ENCODE results near the gene PRELID1. TPM values are rescaled to one million over a fixed set of nuclear protein-coding genes. Genes with fewer than 3 reads are reported as not detected.
A peak's percentile ranks its signal among the peaks of the same experiment; 100 is the strongest.
"Not testable (repeated sequence)": the region's sequence is repeated elsewhere in the genome, so short reads cannot be mapped to it uniquely, and the experiment has no call there.

PRELID1 gene
- 88.2 TPM for total RNA-seq (ENCODE audit: unreplicated experiment)
- long read RNA-seq, transcript PRELID1-201 (5 exons, 1,261 nt): major isoform, 118 of 122 reads
- long read RNA-seq, partial matches to known transcripts: 0 of 122 reads
- long read RNA-seq, other reads (novel, unspliced or antisense): 1 of 122 reads

- peak; percentile 34 for TF ChIP-seq CTCF (IDR thresholded peaks at IDR 0.05; ENCODE audit: partially characterized antibody, unreplicated experiment)
- H3K27me3 Mint-ChIP-seq (ENCODE audit: unreplicated experiment): peaks cover 26% of the 10 kb centered on the region
- H3K4me1 Mint-ChIP-seq (ENCODE audit: low read depth, unreplicated experiment): peaks cover 20% of the 10 kb centered on the region
- H3K36me3 Mint-ChIP-seq (ENCODE audit: unreplicated experiment): no peaks in the 10 kb centered on the region
- H3K4me3 Mint-ChIP-seq (ENCODE audit: unreplicated experiment): peak within 1 kb of the TSS; percentile 97
- peaks cover 9% of the 10 kb centered on the region for H3K9me3 Mint-ChIP-seq (ENCODE audit: unreplicated experiment)
- DNase-seq: peak; percentile 97
- H3K27ac Mint-ChIP-seq (ENCODE audit: unreplicated experiment): peak within 1 kb of the TSS; percentile 90
Measured at GRCh38 chr5:177303121-177303924, at the start of gene PRELID1, which contains the start of gene RAB24. Gene PRELID1 (plus strand): TSS chr5:177303799. CDS start chr5:177303986, 187 bp downstream. Gene RAB24 (minus strand): TSS chr5:177303719. CDS start chr5:177303288, 431 bp downstream.

- H3K27me3 Mint-ChIP-seq (ENCODE audit: unreplicated experiment): peaks cover 3% of the 10 kb centered on the region
- peaks cover 3% of the 10 kb centered on the region for H3K9me3 Mint-ChIP-seq (ENCODE audit: unreplicated experiment)
- no peak overlapping the region for H3K4me3 Mint-ChIP-seq (ENCODE audit: unreplicated experiment)
- no peak overlapping the region for H3K27ac Mint-ChIP-seq (ENCODE audit: unreplicated experiment)
- H3K4me1 Mint-ChIP-seq (ENCODE audit: low read depth, unreplicated experiment): no peaks in the 10 kb centered on the region
- H3K36me3 Mint-ChIP-seq (ENCODE audit: unreplicated experiment): peaks cover 6% of the 10 kb centered on the region
- no peak for TF ChIP-seq CTCF (IDR thresholded peaks at IDR 0.05; ENCODE audit: partially characterized antibody, unreplicated experiment)
- no peak for DNase-seq
Measured at GRCh38 chr5:177256296-177256695, 47.3 kb upstream of the PRELID1 start.

- not testable (repeated sequence) for DNase-seq; H3K4me1 Mint-ChIP-seq (ENCODE audit: low read depth, unreplicated experiment); H3K27me3 Mint-ChIP-seq (ENCODE audit: unreplicated experiment); H3K4me3 Mint-ChIP-seq (ENCODE audit: unreplicated experiment); H3K27ac Mint-ChIP-seq (ENCODE audit: unreplicated experiment); H3K36me3 Mint-ChIP-seq (ENCODE audit: unreplicated experiment); H3K9me3 Mint-ChIP-seq (ENCODE audit: unreplicated experiment)
Measured at GRCh38 chr5:177258711-177259110, 44.9 kb upstream of the PRELID1 start.

GRCh38 chr5:177260961-177261360, 42.6 kb upstream of the PRELID1 start:
- Mint-ChIP-seq H3K4me1 (ENCODE audit: low read depth, unreplicated experiment) (no peaks in the 10 kb centered on the region), H3K9me3 (ENCODE audit: unreplicated experiment) (peaks cover 1% of the 10 kb centered on the region), H3K27ac (ENCODE audit: unreplicated experiment) (no peak overlapping the region), H3K36me3 (ENCODE audit: unreplicated experiment) (no peaks in the 10 kb centered on the region), H3K27me3 (ENCODE audit: unreplicated experiment) (peaks cover 4% of the 10 kb centered on the region), H3K4me3 (ENCODE audit: unreplicated experiment) (no peak overlapping the region)
- DNase-seq: no peak
- no peak for TF ChIP-seq CTCF (IDR thresholded peaks at IDR 0.05; ENCODE audit: partially characterized antibody, unreplicated experiment)

- Mint-ChIP-seq H3K9me3 (ENCODE audit: unreplicated experiment) (peaks cover 1% of the 10 kb centered on the region), H3K4me3 (ENCODE audit: unreplicated experiment) (no peak overlapping the region), H3K4me1 (ENCODE audit: low read depth, unreplicated experiment) (no peaks in the 10 kb centered on the region), H3K27me3 (ENCODE audit: unreplicated experiment) (peaks cover 5% of the 10 kb centered on the region), H3K27ac (ENCODE audit: unreplicated experiment) (no peak overlapping the region), H3K36me3 (ENCODE audit: unreplicated experiment) (no peaks in the 10 kb centered on the region)
- TF ChIP-seq CTCF (IDR thresholded peaks at IDR 0.05; ENCODE audit: partially characterized antibody, unreplicated experiment): no peak
- DNase-seq: no peak
Measured at GRCh38 chr5:177261510-177261909, 42.1 kb upstream of the PRELID1 start.

Measured in glutamatergic neuron (in vitro differentiated cells).